OCI-LY1 (cell line): ENCODE results near the gene MACROD2.

Experiments used
- H2AFZ ChIP-seq: fragments of 200-600 bp; sonication (generic), shearing (Covaris generic); 2 replicates; pipeline ENCODE4 v1.6.0; 2014; ENCODE audit warnings: antibody characterized with exemption, mild to moderate bottlenecking, low read length
- H3F3A ChIP-seq: fragments of 200-600 bp; sonication (generic), shearing (Covaris generic); 2 replicates; pipeline ENCODE4 v1.6.0; 2014; ENCODE audit warnings: mild to moderate bottlenecking, antibody characterized with exemption, low read length, moderate library complexity; ENCODE audit not compliant: insufficient read depth
- H3K27ac ChIP-seq: fragments of 200-600 bp; sonication (generic); 2 replicates; pipeline ENCODE4 v1.5.1; 2014; ENCODE audit warnings: low read length, mixed run types, mild to moderate bottlenecking, low read depth; ENCODE audit not compliant: poor library complexity, severe bottlenecking
- H3K27me3 ChIP-seq: fragments of 200-600 bp; sonication (generic); 2 replicates; pipeline ENCODE4 v1.6.0; 2014; ENCODE audit warnings: antibody characterized with exemption, mild to moderate bottlenecking, low read length, moderate library complexity; ENCODE audit not compliant: insufficient read depth
- H3K36me3 ChIP-seq: fragments of 200-600 bp; sonication (generic); 2 replicates; pipeline ENCODE4 v1.6.1; 2014; ENCODE audit warnings: mild to moderate bottlenecking, antibody characterized with exemption, low read length, moderate library complexity, mixed read lengths; ENCODE audit not compliant: insufficient read depth
- H3K4me1 ChIP-seq: fragments of 200-600 bp; sonication (generic); 2 replicates; pipeline ENCODE4 v1.5.1; 2014; ENCODE audit warnings: mild to moderate bottlenecking, low read length, moderate library complexity; ENCODE audit not compliant: insufficient read depth, severe bottlenecking
- H3K4me2 ChIP-seq: fragments of 200-600 bp; sonication (generic), shearing (Covaris generic); 2 replicates; pipeline ENCODE4 v1.6.1; 2014; ENCODE audit warnings: low read length
- H3K4me3 ChIP-seq: fragments of 200-600 bp; sonication (generic); 2 replicates; pipeline ENCODE4 v1.5.1; 2014; ENCODE audit warnings: low read length, low read depth, mild to moderate bottlenecking, mixed read lengths; ENCODE audit not compliant: poor library complexity, severe bottlenecking
- H3K79me2 ChIP-seq: fragments of 200-600 bp; shearing (Covaris generic); 2 replicates; pipeline ENCODE4 v1.6.1; 2016; ENCODE audit warnings: mixed run types, low read length, mixed read lengths; ENCODE audit not compliant: insufficient read depth
- H3K9ac ChIP-seq: fragments of 200-600 bp; sonication (generic), shearing (Covaris generic); 2 replicates; pipeline ENCODE4 v1.6.1; 2014; ENCODE audit warnings: mild to moderate bottlenecking, low read length, mixed read lengths
- H3K9me2 ChIP-seq: fragments of 200-600 bp; sonication (generic), shearing (Covaris generic); 2 replicates; pipeline ENCODE4 v1.6.1; 2014; ENCODE audit warnings: low read depth, mild to moderate bottlenecking, low read length, mixed read lengths
- H3K9me3 ChIP-seq: fragments of 200-600 bp; shearing (Covaris generic); 2 replicates; pipeline ENCODE4 v1.6.1; 2014; ENCODE audit warnings: low read length, mixed read lengths
- H4K20me1 ChIP-seq: fragments of 200-600 bp; sonication (generic), shearing (Covaris generic); 2 replicates; pipeline ENCODE4 v1.6.0; 2016; ENCODE audit warnings: mild to moderate bottlenecking, low read length; ENCODE audit not compliant: insufficient read depth
- CTCF ChIP-seq: fragments of 200-600 bp; sonication (generic), shearing (Covaris generic); IDR thresholded peaks from 2 replicates; pipeline ENCODE4 v1.5.1; 2017; ENCODE audit warnings: mild to moderate bottlenecking, antibody characterized with exemption, low read length, moderate library complexity, mixed read lengths
- EZH2 ChIP-seq: fragments of 200-600 bp; sonication (generic), shearing (Covaris generic); IDR thresholded peaks from 2 replicates; pipeline ENCODE4 v1.8.0; 2017; ENCODE audit warnings: borderline replicate concordance, mixed run types, mild to moderate bottlenecking, antibody characterized with exemption, low read length, moderate library complexity, mixed read lengths

The MACROD2 gene

GRCh38 chr20:15609921-15610320 lies 1614.6 kb downstream of the MACROD2 start:
- Histone ChIP-seq H3K27me3 (no peaks in the 10 kb centered on the region), H3K36me3 (no peaks in the 10 kb centered on the region), H3K9ac (no peak overlapping the region), H3K79me2 (no peaks in the 10 kb centered on the region), H3K4me2 (no peak overlapping the region), H3K4me1 (no peaks in the 10 kb centered on the region), H3K9me2 (no peaks in the 10 kb centered on the region), H3F3A (no peaks in the 10 kb centered on the region), H4K20me1 (no peaks in the 10 kb centered on the region), H3K9me3 (no peaks in the 10 kb centered on the region), H2AFZ (no peak overlapping the region), H3K4me3 (no peak overlapping the region), H3K27ac (no peak overlapping the region)
- TF ChIP-seq CTCF = no peak
- no peak for TF ChIP-seq EZH2

- H3K4me2 ChIP-seq = no peak overlapping the region
- no peaks in the 10 kb centered on the region for H3K4me1 ChIP-seq
- H3K4me3 ChIP-seq = no peak overlapping the region
- no peak overlapping the region for H2AFZ ChIP-seq
- no peak overlapping the region for H3K27ac ChIP-seq
- H3K9me2 ChIP-seq = no peaks in the 10 kb centered on the region
- H3K79me2 ChIP-seq = no peaks in the 10 kb centered on the region
- TF ChIP-seq CTCF (no peak), EZH2 (no peak)
- H3F3A ChIP-seq = no peaks in the 10 kb centered on the region
- H3K27me3 ChIP-seq = no peaks in the 10 kb centered on the region
- no peaks in the 10 kb centered on the region for H3K36me3 ChIP-seq
- H4K20me1 ChIP-seq = no peaks in the 10 kb centered on the region
- no peaks in the 10 kb centered on the region for H3K9me3 ChIP-seq
- no peak overlapping the region for H3K9ac ChIP-seq
Observed at GRCh38 chr20:15610787-15611186, 1615.5 kb downstream of the MACROD2 start.

- no peak overlapping the region for H3K27ac ChIP-seq
- no peaks in the 10 kb centered on the region for H3K36me3 ChIP-seq
- no peak overlapping the region for H3K4me2 ChIP-seq
- H3K9ac ChIP-seq = no peak overlapping the region
- H3K4me1 ChIP-seq = no peaks in the 10 kb centered on the region
- no peaks in the 10 kb centered on the region for H4K20me1 ChIP-seq
- H3K9me3 ChIP-seq = no peaks in the 10 kb centered on the region
- no peaks in the 10 kb centered on the region for H3F3A ChIP-seq
- no peak overlapping the region for H2AFZ ChIP-seq
- no peaks in the 10 kb centered on the region for H3K9me2 ChIP-seq
- no peaks in the 10 kb centered on the region for H3K27me3 ChIP-seq
- no peak overlapping the region for H3K4me3 ChIP-seq
- TF ChIP-seq CTCF (no peak), EZH2 (no peak)
- no peaks in the 10 kb centered on the region for H3K79me2 ChIP-seq
Observed at GRCh38 chr20:15611541-15611940, 1616.2 kb downstream of the MACROD2 start.
